K562 (cell line): ENCODE data around the gene WLS. TPM values are rescaled to one million over a fixed set of nuclear protein-coding genes. Genes with fewer than 3 reads are reported as not detected.

Source experiments
- ATAC-seq: fragments of 200-7000 bp; cut with Tn5 transposase; 3 replicates; pipeline ENCODE4 v1.9.1; 2020; ENCODE audit warnings: moderate library complexity
- BruUV-seq: library from RNA; stranded (reverse); fragments of 400-500 nt; replicated peaks from 2 replicates; lab custom pipeline; 2021; lab: Mats Ljungman, UMichigan
- CTCF ChIA-PET: fragments of 300-600 bp; formaldehyde crosslinking; extraction: SDS; loops from one replicate; lab custom pipeline; 2021; ENCODE audit warnings: low intra/inter-chr PET ratio; lab: Yijun Ruan, JAX
- POLR2A ChIA-PET: fragments of 300-600, 350-650 bp; sonication (Branson Sonifier 250); formaldehyde crosslinking; extraction: SDS; loops from one replicate; lab custom pipeline; 2021; ENCODE audit warnings: antibody characterized with exemption, inconsistent platforms; lab: Yijun Ruan, JAX
- DNase-seq, 4 experiments: peaks; one replicate each; pipeline versions ENCODE4 v3.0.0 to v3.0.0-alpha.2; 2011 to 2018; ENCODE audit warnings: low spot score in 3 of 4, mixed read lengths in 3 of 4; ENCODE audit errors: extremely low read depth in 1 of 4
- FAIRE-seq: peaks from 2 replicates; lab custom pipeline; 2011; peaks lifted over from hg19 to GRCh38; lab: Jason Lieb, UNC
- H2AFZ ChIP-seq: 2 replicates; pipeline ENCODE4 v1.6.0; 2011; ENCODE audit warnings: low read depth, low read length, control low read depth, inconsistent platforms
- H3K27ac ChIP-seq: fragments of 200-600 bp; 3 replicates; pipeline ENCODE4 v1.8.0; 2011; ENCODE audit warnings: low read depth, mild to moderate bottlenecking, control low read depth, inconsistent platforms, low read length, moderate library complexity, mixed read lengths; ENCODE audit errors: extremely low read depth
- H3K27me3 ChIP-seq, 2 experiments: fragments of 300-600 bp in 1 of 2; 2 replicates in 1 of 2; 3 replicates in 1 of 2; pipeline versions ENCODE4 v1.6.0 to v1.8.0; 2011; ENCODE audit warnings: inconsistent platforms in 2 of 2, low read length in 2 of 2, mild to moderate bottlenecking in 1 of 2, mixed read lengths in 1 of 2, moderate library complexity in 1 of 2; ENCODE audit not compliant: control insufficient read depth in 2 of 2, insufficient read depth in 2 of 2
- H3K36me3 ChIP-seq: fragments of 300-600 bp; 3 replicates; pipeline ENCODE4 v1.8.0; 2011; ENCODE audit warnings: mild to moderate bottlenecking, low read length, inconsistent platforms; ENCODE audit not compliant: control insufficient read depth, insufficient read depth
- H3K4me1 ChIP-seq, 2 experiments: fragments of 200-600 bp in 1 of 2; replicated peaks in 1 of 2; 2 replicates in 1 of 2; 3 replicates in 1 of 2; pipeline versions ENCODE4 v1.5.1 to v1.8.0; 2011; ENCODE audit warnings: inconsistent platforms in 2 of 2, low read length in 2 of 2, mild to moderate bottlenecking in 1 of 2, mixed read lengths in 1 of 2, moderate library complexity in 1 of 2; ENCODE audit not compliant: control insufficient read depth in 2 of 2, insufficient read depth in 2 of 2
- H3K4me2 ChIP-seq: 2 replicates; pipeline ENCODE4 v1.6.1; 2011; ENCODE audit warnings: low read length, control low read depth, inconsistent platforms, mixed read lengths; ENCODE audit not compliant: insufficient read depth
- H3K4me3 ChIP-seq: fragments of 200-600 bp; sonication (generic), shearing (Covaris generic); 2 replicates; pipeline ENCODE4 v1.5.1; 2016; ENCODE audit warnings: control low read depth, inconsistent platforms
- H3K79me2 ChIP-seq: fragments of 200-600 bp; 3 replicates; pipeline ENCODE4 v1.8.0; 2011; ENCODE audit warnings: low read length, inconsistent platforms; ENCODE audit not compliant: control insufficient read depth, insufficient read depth
- H3K9ac ChIP-seq, 2 experiments: 2 replicates each; pipeline versions ENCODE4 v1.6.0 to v1.6.1; 2011; ENCODE audit warnings: low read depth in 2 of 2, low read length in 2 of 2, control low read depth in 1 of 2, inconsistent platforms in 1 of 2, mild to moderate bottlenecking in 1 of 2, mixed read lengths in 1 of 2; ENCODE audit not compliant: insufficient read depth in 1 of 2
- H3K9me1 ChIP-seq: one replicate; pipeline ENCODE4 v1.6.0; 2011; ENCODE audit warnings: inconsistent platforms, mild to moderate bottlenecking, low read length, moderate library complexity; ENCODE audit not compliant: control insufficient read depth, insufficient read depth
- H3K9me3 ChIP-seq: replicated peaks from 2 replicates; pipeline ENCODE4 v1.5.1; 2011; ENCODE audit warnings: low read depth, low read length, inconsistent platforms; ENCODE audit not compliant: control insufficient read depth, insufficient read depth
- H4K20me1 ChIP-seq: replicated peaks from 2 replicates; pipeline ENCODE4 v1.6.1; 2011; ENCODE audit warnings: low read length, inconsistent platforms, mixed read lengths; ENCODE audit not compliant: control insufficient read depth, insufficient read depth
- GABPA ChIP-seq: fragments of 200-800 bp; sonication (Bioruptor generic); conservative IDR thresholded peaks from 2 replicates; pipeline ENCODE4 v1.6.1; 2016; ENCODE audit warnings: low read depth, missing genetic modification characterization, missing compliant biosample characterization
- HMG20B ChIP-seq: fragments of 250-450 bp; sonication (Bioruptor Pico); IDR thresholded peaks from 2 replicates; pipeline ENCODE4 v1.5.0; 2021; ENCODE audit warnings: mild to moderate bottlenecking
- KDM2B ChIP-seq: fragments of 250-450 bp; sonication (Bioruptor Pico); IDR thresholded peaks from 2 replicates; pipeline ENCODE4 v1.8.0; 2021; ENCODE audit warnings: mild to moderate bottlenecking, moderate library complexity
- MAFG ChIP-seq: fragments of 450-650 bp; conservative IDR thresholded peaks from 2 replicates; pipeline ENCODE4 v1.6.1; 2016; ENCODE audit warnings: missing genetic modification characterization, missing compliant biosample characterization
- RCOR1 ChIP-seq, 2 experiments: IDR thresholded peaks; 2 replicates each; pipeline ENCODE4 v1.6.1; 2012; ENCODE audit warnings: low read depth in 2 of 2, low read length in 2 of 2, borderline replicate concordance in 1 of 2, improper control_type of control experiment in 1 of 2
- RFX1 ChIP-seq: fragments of 450-650 bp; IDR thresholded peaks from 2 replicates; pipeline ENCODE4 v1.6.1; 2016; ENCODE audit warnings: mild to moderate bottlenecking, moderate library complexity
- SREBF1 ChIP-seq: fragments of 150-350 bp; IDR thresholded peaks from 2 replicates; pipeline ENCODE4 v1.6.1; 2014; ENCODE audit warnings: antibody characterized with exemption, low read depth, low read length, borderline replicate concordance
- ZBTB7A ChIP-seq: IDR thresholded peaks from 2 replicates; pipeline ENCODE4 v1.6.1; 2011; ENCODE audit warnings: low read depth, mild to moderate bottlenecking, low read length, moderate library complexity, borderline replicate concordance; ENCODE audit not compliant: control insufficient read depth
- ZNF561 ChIP-seq: fragments of 450-650 bp; formaldehyde crosslinking; conservative IDR thresholded peaks from 2 replicates; pipeline ENCODE4 v1.4.0; 2020; ENCODE audit warnings: mild to moderate bottlenecking, moderate library complexity
- WGBS: fragments of 100-300 bp; shearing (Covaris generic); methylation state at CpG from one replicate; pipeline ENCODE4 v1.1.6; 2016; ENCODE audit warnings: low coverage, mixed read lengths; ENCODE audit not compliant: insufficient coverage; ENCODE audit errors: missing lambda C conversion rate; 5-methylcytosine and 5-hydroxymethylcytosine counted together
- in situ Hi-C: fragments of 300-500 bp; cut with MboI; formaldehyde crosslinking; loops from 4 replicates; pipeline ENCODE4 v1.15.0; 2018; ENCODE audit warnings: inconsistent platforms, mixed read lengths
- intact Hi-C: fragments of 100-400 bp; cut with micrococcal nuclease; formaldehyde crosslinking; loops from 2 replicates; pipeline ENCODE4 v1.14.2; 2022
- polyA plus RNA-seq, 8 experiments: library from polyadenylated mRNA; depleted of rRNA in 4 of 8; stranded (reverse) in 5 of 8; unstranded in 3 of 8; fragments of >200 nt; fragmentation: Nextera tagmentation in 2 of 8; fragmentation: Illumina TruSeq in 1 of 8; extraction: Ambion mirVana in 2 of 8; extraction: Trizol in 1 of 8; gene quantifications; 2 replicates each; pipeline versions ENCODE4 v1.2.1 to v1.2.3, GENCODE V29; 2011 to 2014; ENCODE audit warnings: inconsistent platforms in 1 of 8, missing spikeins in 1 of 8
- total RNA-seq, 7 experiments: library from RNA; depleted of rRNA in 6 of 7; stranded (reverse); fragments of >200 nt in 6 of 7; fragmentation: Illumina TruSeq in 2 of 7; extraction: Trizol in 2 of 7; gene quantifications; 2 replicates each; pipeline versions ENCODE4 v1.2.1 to v1.2.3, GENCODE V29; 2011 to 2021; ENCODE audit warnings: low replicate concordance in 1 of 7
- TF ChIP-seq, protein P1 (sequence below): fragments of 200-800 bp; sonication (Bioruptor generic); IDR thresholded peaks from 2 replicates; pipeline ENCODE4 v1.6.1; 2016; ENCODE audit warnings: missing genetic modification characterization, missing compliant biosample characterization

WLS gene
- total and polyA plus RNA-seq, 9 of the 15 experiments (the other 6 are each of a cell fraction or from before 2014, with no cell fraction given) = 0.47 TPM; not detected in 8

DNA sequence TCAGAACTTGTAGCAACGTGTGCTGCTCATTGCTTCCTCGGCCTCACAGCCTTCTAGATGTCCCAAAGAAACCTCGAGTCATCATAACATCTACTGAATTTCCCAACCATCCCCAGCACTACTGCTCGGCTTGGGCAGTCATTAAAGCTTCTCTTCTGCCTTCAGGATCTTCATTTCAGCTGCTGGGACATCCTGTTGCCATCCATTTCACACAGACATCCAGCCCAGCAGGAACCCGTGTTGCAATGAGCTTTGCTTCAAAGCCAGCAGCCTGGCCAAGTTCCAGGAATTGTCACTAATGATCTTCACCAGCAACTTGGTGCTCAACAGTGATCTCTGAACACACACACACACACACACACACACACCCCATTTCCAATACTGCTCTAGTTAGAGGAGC is 18.5 kb downstream of the WLS start:
- POLR2A ChIA-PET = no interaction called here
- TF ChIP-seq ZBTB7A = no peak
- no peak for TF ChIP-seq ZNF561 (CRISPR knock-in tag)
- in situ Hi-C loops (no loop called here), intact Hi-C loops (no loop called here)
- Histone ChIP-seq H4K20me1 (no peaks in the 10 kb centered on the region), H3K4me1 (no peaks in the 10 kb centered on the region), H3K9ac (no peak overlapping the region), H3K27me3 (no peaks in the 10 kb centered on the region), H3K36me3 (no peaks in the 10 kb centered on the region), H3K27ac (no peak overlapping the region), H3K9me3 (no peaks in the 10 kb centered on the region; the same call in 1 of the 2 replicates), H3K9me1 (no peaks in the 10 kb centered on the region), H3K4me2 (no peak overlapping the region), H3K4me3 (no peak overlapping the region), H2AFZ (no peak overlapping the region), H3K79me2 (no peaks in the 10 kb centered on the region)
- CTCF ChIA-PET = no interaction called here
- DNase-seq = no peak
- 0% methylated on average over 5 of the region's 5 CpGs for WGBS
- no peak for ATAC-seq
- no TSS peak for BruUV-seq
- no peak for FAIRE-seq

DNA sequence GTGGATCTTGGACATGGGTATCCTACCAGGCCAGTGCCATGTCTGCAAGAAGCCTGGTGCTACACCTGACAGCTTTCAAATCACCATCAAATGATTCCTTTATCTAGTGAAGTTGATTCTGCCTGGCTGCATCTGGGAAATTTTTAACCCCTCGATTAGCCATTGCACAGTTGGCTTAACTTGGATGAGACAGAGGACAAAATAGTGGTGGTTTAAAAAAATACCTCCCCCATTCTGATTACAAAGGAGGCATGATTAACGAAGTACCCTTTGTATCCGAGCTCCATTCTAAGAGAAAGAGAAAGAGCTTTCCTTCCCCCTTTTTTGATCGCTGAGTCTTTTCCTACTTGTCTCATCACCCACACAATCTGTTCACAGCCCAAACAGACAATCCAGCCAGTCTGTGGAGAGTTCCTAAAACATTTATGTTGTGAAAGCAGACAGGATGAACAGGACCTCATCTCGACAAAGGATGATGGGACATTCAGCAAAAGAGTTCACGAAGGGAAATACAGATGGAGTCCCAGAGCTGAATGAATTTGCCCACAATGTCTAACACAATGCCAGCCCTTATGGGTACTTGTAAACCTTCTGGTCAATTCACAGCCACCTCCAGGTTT is 20.5 kb downstream of the WLS start:
- no TSS peak for BruUV-seq
- Histone ChIP-seq H4K20me1 (no peaks in the 10 kb centered on the region), H3K4me2 (no peak overlapping the region), H3K9ac (no peak overlapping the region), H3K9me1 (no peaks in the 10 kb centered on the region), H3K27ac (no peak overlapping the region), H3K9me3 (no peaks in the 10 kb centered on the region), H3K36me3 (no peaks in the 10 kb centered on the region), H3K27me3 (no peaks in the 10 kb centered on the region), H3K4me3 (no peak overlapping the region), H3K4me1 (no peaks in the 10 kb centered on the region), H2AFZ (no peak overlapping the region), H3K79me2 (no peaks in the 10 kb centered on the region)
- FAIRE-seq (no peak), ATAC-seq (no peak), DNase-seq (no peak)
- CTCF ChIA-PET = no interaction called here
- intact Hi-C loops (no loop called here), in situ Hi-C loops (no loop called here)
- 1% methylated on average over 6 of the region's 6 CpGs for WGBS
- POLR2A ChIA-PET = no interaction called here
- TF ChIP-seq RFX1 = no peak
- no peak for TF ChIP-seq HMG20B (CRISPR knock-in tag)
- no peak for TF ChIP-seq GABPA (tag)
- TF ChIP-seq KDM2B (CRISPR knock-in tag) = no peak
- TF ChIP-seq, protein P1, sequence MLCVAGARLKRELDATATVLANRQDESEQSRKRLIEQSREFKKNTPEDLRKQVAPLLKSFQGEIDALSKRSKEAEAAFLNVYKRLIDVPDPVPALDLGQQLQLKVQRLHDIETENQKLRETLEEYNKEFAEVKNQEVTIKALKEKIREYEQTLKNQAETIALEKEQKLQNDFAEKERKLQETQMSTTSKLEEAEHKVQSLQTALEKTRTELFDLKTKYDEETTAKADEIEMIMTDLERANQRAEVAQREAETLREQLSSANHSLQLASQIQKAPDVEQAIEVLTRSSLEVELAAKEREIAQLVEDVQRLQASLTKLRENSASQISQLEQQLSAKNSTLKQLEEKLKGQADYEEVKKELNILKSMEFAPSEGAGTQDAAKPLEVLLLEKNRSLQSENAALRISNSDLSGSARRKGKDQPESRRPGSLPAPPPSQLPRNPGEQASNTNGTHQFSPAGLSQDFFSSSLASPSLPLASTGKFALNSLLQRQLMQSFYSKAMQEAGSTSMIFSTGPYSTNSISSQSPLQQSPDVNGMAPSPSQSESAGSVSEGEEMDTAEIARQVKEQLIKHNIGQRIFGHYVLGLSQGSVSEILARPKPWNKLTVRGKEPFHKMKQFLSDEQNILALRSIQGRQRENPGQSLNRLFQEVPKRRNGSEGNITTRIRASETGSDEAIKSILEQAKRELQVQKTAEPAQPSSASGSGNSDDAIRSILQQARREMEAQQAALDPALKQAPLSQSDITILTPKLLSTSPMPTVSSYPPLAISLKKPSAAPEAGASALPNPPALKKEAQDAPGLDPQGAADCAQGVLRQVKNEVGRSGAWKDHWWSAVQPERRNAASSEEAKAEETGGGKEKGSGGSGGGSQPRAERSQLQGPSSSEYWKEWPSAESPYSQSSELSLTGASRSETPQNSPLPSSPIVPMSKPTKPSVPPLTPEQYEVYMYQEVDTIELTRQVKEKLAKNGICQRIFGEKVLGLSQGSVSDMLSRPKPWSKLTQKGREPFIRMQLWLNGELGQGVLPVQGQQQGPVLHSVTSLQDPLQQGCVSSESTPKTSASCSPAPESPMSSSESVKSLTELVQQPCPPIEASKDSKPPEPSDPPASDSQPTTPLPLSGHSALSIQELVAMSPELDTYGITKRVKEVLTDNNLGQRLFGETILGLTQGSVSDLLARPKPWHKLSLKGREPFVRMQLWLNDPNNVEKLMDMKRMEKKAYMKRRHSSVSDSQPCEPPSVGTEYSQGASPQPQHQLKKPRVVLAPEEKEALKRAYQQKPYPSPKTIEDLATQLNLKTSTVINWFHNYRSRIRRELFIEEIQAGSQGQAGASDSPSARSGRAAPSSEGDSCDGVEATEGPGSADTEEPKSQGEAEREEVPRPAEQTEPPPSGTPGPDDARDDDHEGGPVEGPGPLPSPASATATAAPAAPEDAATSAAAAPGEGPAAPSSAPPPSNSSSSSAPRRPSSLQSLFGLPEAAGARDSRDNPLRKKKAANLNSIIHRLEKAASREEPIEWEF (CRISPR knock-in tag) = no peak
- no peak for TF ChIP-seq SREBF1
- no peak for TF ChIP-seq MAFG (tag)
- no peak for TF ChIP-seq RCOR1 (IDR thresholded peaks at IDR 0.05; ENCODE audit: borderline replicate concordance in 1 of 2, low read depth in 2 of 2, low read length in 2 of 2)
